GM18498 (cell line): ENCODE results near the gene UBA5.

Source experiments
- ATAC-seq: cut with Tn5 transposase; IDR thresholded peaks from one replicate; pipeline ENCODE4 v1.9.1; 2021; ENCODE audit warnings: mild to moderate bottlenecking, moderate library complexity; ENCODE audit not compliant: unreplicated experiment

Gene UBA5

DNA sequence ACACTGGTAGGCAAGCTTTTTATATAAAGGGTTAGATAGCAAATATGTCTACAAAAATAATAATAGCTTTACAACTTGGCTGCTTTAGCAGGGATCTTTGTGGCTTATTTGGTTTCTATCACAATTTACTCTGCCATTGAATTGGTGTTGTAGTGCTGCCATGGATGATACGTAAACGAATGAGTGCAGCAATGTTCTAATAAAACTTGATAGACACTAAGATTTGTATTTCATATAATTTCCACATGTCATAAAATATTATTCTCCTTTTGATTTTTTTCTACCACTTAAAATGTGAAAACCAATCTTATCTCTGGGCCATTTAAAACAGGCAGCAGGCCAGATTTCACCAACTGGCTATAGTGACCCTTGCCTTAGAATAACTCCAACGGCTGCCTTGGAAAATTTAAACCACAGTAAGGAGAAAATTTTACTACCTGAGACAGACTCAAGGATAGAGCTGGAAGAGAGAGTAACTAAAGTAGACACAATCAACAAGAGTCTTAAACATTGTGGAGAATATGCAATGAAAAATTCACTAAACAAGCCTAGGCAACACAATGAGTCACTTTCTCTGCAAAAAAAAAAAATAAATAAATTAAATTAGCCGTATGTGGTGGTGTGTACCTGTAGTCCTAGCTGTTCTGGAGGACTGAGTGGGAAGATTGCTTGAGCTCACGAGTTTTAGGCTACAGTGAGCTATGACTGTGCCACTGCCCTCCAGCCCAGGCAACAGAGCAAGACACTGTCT, 54.0 kb downstream of the UBA5 start:
- no peak for ATAC-seq

GRCh38 chr3:132716372-132716771, 56.2 kb downstream of the UBA5 start:
- ATAC-seq = no peak

DNA sequence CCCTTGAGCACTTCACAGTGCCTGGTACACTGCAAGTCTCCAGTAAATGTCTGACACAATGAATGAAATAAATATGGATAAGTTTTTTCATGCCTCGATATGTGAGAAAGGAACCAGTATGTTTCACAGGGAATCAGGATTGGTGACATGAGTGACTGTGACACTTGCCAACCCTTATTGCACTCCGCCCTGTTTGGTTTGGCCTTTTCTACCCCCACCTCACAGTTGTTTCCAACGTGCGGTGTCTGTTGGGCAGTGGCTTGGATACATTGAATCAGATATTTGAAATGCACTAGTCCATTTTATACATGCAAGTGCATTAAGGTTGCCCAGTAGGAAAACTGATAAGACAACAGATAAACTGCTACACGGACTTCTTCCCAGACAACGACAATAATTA, 60.1 kb downstream of the UBA5 start:
- no peak for ATAC-seq

DNA sequence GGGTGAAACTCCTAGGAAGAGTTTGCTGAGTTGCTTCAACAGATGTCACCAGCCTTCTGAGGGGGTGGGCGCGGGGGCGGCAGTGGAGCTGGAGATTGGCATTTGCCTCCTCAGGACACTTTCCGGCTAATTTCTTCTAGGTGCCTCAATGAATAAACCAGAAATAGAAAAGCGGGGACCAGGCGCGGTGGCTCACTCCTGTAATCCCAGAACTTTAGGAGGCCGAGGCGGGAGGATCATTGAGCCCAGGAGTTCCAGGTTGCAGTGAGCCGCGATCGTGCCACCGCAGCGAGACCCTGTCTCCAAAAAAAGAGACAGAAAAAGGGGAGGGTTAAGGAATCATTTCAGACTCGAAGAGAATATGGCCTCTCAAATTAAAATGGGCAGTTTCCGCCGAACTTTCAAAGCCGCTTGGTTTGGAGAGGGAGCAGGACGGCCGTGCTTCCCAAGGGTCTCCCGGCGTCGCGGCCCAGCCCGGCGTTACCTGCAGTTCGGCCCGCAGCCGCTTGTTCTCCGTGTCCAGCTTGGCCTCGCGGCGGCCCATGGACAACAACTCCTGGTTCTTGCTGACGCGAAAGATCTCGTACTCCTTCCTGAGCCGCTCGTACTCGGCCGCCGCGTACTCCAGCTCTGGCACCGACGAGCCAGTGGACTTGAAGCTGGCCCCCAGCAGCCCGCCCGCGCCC, 61.5 kb downstream of the UBA5 start:
- ATAC-seq = peak; percentile 24

GRCh38 chr3:132722165-132723023, 62.3 kb downstream of the UBA5 start, which contains the start of gene NPHP3:
TSS of gene NPHP3 (minus strand) at chr3:132722409. CDS start at chr3:132722355, 54 bp downstream.
- ATAC-seq = peak; percentile 87

- ATAC-seq = no peak
Observed at GRCh38 chr3:132723024-132723950, 63.2 kb downstream of the UBA5 start.

DNA sequence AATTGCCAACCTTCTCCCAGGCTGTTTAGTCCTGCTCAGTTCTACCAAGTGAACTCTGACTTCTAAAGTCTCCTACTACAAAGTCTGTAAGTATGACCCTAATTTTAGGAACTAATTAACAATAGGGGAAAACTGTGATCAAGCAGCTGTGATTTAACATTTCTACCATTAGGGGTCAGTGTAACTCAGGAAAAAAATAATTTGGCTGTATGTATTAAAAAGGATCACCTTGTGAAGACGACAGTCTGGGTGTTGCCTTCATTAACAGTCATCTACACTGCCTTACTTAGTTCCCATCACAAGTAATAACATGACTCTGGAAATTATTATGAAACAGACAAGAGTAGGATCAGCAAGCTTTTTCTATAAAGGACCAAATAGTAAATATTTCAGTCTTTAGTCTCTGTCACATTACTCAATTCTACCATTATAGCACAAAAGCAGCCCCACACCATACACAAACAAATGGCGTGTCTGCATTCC, 66.3 kb downstream of the UBA5 start:
- ATAC-seq = no peak
